Gastrocnemius medialis (tissue), 4 donors: ENCODE data around the gene SUOX. TPM values are rescaled to one million over a fixed set of nuclear protein-coding genes. Genes with fewer than 3 reads are reported as not detected.
"Not testable (repeated sequence)": the region's sequence is repeated elsewhere in the genome, so short reads cannot be mapped to it uniquely, and the experiment has no call there.

Experiments used
- ATAC-seq, 2 donors: fragments of 150-250 bp; one replicate each; pipeline ENCODE4 v1.9.1; 2016
- DNase-seq, 2 donors: peaks; one replicate each; pipeline ENCODE4 v3.0.0-alpha.2; 2019
- H3K27ac ChIP-seq, 4 donors: fragments of 200-600 bp; sonication (generic); 1 replicate in 1 of 4; 2 replicates in 3 of 4; pipeline ENCODE4 v1.5.1; 2016 to 2018; ENCODE audit warnings: mild to moderate bottlenecking in 2 of 4, moderate library complexity in 1 of 4
- H3K27me3 ChIP-seq, 3 donors: fragments of 200-600 bp; sonication (generic) in 2 of 3; 1 replicate in 1 of 3; 2 replicates in 2 of 3; pipeline versions ENCODE4 v1.5.1 to v1.6.0; 2016 to 2019; ENCODE audit warnings: mild to moderate bottlenecking in 1 of 3, moderate library complexity in 1 of 3
- H3K36me3 ChIP-seq, 2 donors: fragments of 200-600 bp; sonication (generic) in 1 of 2; one replicate each; pipeline ENCODE4 v1.5.1; 2017 to 2018
- H3K4me1 ChIP-seq, 2 donors: fragments of 200-600 bp; sonication (generic) in 1 of 2; one replicate each; pipeline ENCODE4 v1.5.1; 2016 to 2017; ENCODE audit warnings: mild to moderate bottlenecking in 2 of 2
- H3K4me3 ChIP-seq, 4 donors: fragments of 200-600 bp; sonication (generic) in 3 of 4; 1 replicate in 1 of 4; 2 replicates in 3 of 4; pipeline ENCODE4 v1.5.1; 2016 to 2019; ENCODE audit warnings: mild to moderate bottlenecking in 2 of 4
- H3K9me3 ChIP-seq, 3 donors: fragments of 200-600 bp; sonication (generic) in 2 of 3; 1 replicate in 1 of 3; 2 replicates in 2 of 3; pipeline ENCODE4 v1.5.1; 2016 to 2019
- POLR2A ChIP-seq, 2 donors: fragments of 450-650 bp; IDR thresholded peaks; one replicate each; pipeline ENCODE4 v1.6.1; 2017; ENCODE audit warnings: antibody characterized with exemption in 2 of 2, mild to moderate bottlenecking in 2 of 2, moderate library complexity in 2 of 2
- in situ Hi-C, 4 donors: fragments of 200-750 bp; cut with MboI; loops; one replicate each; pipeline versions ENCODE4 v1.15.0 to v1.8.0; 2017; ENCODE audit warnings: low sequenced_read_pairs in 4 of 4
- intact Hi-C: fragments of 100-400 bp; cut with DNase I; formaldehyde crosslinking; loops from one replicate; pipeline ENCODE4 v1.15.1; 2023; ENCODE audit warnings: low total_unique reads
- total RNA-seq, 4 donors: library from RNA; depleted of rRNA; stranded (reverse); fragments of >200 nt; gene quantifications; one replicate each; pipeline versions ENCODE4 v1.1.0 to v1.2.3, GENCODE V29; 2016
- TF ChIP-seq, protein P1 (sequence below), 5 experiments: fragments of 450-650 bp in 3 of 5; fragments of 200-600 bp in 2 of 5; sonication (generic) in 2 of 5; IDR thresholded peaks in 4 of 5; conservative IDR thresholded peaks in 1 of 5; 1 replicate in 4 of 5; 2 replicates in 1 of 5; pipeline ENCODE4 v1.5.1; 2016 to 2019; ENCODE audit warnings: antibody characterized with exemption in 5 of 5, mild to moderate bottlenecking in 3 of 5, moderate library complexity in 3 of 5

Gene SUOX
- total RNA-seq, 4 donors from 2014 or later = 10.1 to 28.1 (median 18.9) TPM

DNA sequence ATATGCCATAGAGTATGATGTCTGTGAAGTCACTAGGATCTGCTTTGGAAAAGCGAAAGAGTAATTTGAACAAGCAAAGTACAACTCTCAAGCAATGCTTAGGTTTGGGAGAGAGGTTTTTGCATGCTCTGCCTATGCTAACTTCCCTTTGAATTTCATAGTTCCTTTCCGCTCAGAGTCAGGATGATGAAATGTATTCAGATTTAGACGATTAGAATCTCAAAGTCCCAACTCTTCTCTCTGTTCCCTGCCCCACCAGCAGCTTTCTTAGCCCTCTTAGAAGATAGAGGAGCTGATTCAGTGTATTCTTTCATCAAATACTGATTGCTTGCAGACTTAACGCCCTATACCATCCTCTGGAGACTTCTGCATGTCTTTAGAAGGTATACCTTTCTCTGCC is 11.7 kb upstream of the SUOX start:
- Histone ChIP-seq H3K9me3 (no peaks in the 10 kb centered on the region), H3K4me3 (no peak overlapping the region), H3K4me1 (no peaks in the 10 kb centered on the region), H3K36me3 (peaks cover 0 to 73% of the 10 kb centered on the region in 2 donors), H3K27ac (no peak overlapping the region), H3K27me3 (no peaks in the 10 kb centered on the region)
- intact Hi-C loops = no loop called here
- TF ChIP-seq, protein P1, sequence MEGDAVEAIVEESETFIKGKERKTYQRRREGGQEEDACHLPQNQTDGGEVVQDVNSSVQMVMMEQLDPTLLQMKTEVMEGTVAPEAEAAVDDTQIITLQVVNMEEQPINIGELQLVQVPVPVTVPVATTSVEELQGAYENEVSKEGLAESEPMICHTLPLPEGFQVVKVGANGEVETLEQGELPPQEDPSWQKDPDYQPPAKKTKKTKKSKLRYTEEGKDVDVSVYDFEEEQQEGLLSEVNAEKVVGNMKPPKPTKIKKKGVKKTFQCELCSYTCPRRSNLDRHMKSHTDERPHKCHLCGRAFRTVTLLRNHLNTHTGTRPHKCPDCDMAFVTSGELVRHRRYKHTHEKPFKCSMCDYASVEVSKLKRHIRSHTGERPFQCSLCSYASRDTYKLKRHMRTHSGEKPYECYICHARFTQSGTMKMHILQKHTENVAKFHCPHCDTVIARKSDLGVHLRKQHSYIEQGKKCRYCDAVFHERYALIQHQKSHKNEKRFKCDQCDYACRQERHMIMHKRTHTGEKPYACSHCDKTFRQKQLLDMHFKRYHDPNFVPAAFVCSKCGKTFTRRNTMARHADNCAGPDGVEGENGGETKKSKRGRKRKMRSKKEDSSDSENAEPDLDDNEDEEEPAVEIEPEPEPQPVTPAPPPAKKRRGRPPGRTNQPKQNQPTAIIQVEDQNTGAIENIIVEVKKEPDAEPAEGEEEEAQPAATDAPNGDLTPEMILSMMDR (IDR thresholded peaks at IDR 0.05 in 4 of 5, conservative IDR thresholded peaks at IDR 0.05 in 1 of 5) = no peak
- TF ChIP-seq POLR2A (IDR thresholded peaks at IDR 0.05) = no peak
- ATAC-seq (no peak), DNase-seq (no peak)
- in situ Hi-C loops = no loop called here

DNA sequence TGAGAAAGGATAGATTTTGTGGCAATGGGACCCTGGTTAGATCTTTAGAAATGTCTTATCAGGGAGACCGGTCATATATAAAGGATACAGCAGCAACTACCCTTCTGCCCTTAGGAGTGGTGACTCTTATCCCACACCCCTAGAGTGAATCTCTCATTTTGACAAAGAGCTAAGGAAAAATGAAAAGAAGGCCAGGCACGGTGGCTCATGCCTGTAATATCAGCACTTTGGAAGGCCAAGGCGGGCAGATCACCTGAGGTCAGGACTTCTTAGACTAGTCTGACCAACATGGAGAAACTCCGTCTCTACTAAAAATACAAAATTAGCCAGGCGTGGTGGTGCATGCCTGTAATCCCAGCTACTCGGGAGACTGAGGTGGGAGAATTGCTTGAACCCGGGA is 11.1 kb upstream of the SUOX start:
- H3K4me1 ChIP-seq, in situ Hi-C loops, H3K4me3 ChIP-seq, ATAC-seq, intact Hi-C loops, H3K27ac ChIP-seq, DNase-seq, H3K9me3 ChIP-seq, H3K27me3 ChIP-seq: not testable (repeated sequence)
- peaks cover 5 to 73% of the 10 kb centered on the region in 2 donors for H3K36me3 ChIP-seq

DNA sequence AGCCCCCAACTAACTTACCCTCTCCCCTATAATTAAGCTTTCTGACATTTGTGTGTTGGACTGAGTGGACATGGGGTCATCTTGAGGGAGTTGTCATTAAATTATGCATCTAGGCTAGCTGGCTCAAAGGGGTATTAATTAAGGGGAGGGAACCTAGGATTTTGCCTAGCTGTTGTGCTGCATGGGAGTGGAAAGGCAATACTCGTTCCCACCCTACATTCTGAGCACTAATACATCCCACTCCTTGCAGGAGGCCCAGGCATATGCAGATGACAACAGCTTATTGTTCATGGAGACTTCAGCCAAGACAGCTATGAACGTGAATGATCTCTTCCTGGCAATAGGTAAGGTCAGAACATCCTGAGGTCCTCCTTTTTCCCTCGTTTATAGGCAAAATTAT is 6.0 kb upstream of the SUOX start:
- TF ChIP-seq, protein P1 (IDR thresholded peaks at IDR 0.05 in 4 of 5, conservative IDR thresholded peaks at IDR 0.05 in 1 of 5) = no peak
- Histone ChIP-seq H3K27ac (no peak overlapping the region), H3K36me3 (peaks cover 13 to 87% of the 10 kb centered on the region in 2 donors), H3K9me3 (no peaks in the 10 kb centered on the region), H3K27me3 (no peaks in the 10 kb centered on the region), H3K4me3 (no peak overlapping the region), H3K4me1 (no peaks in the 10 kb centered on the region)
- in situ Hi-C loops (no loop called here), intact Hi-C loops (no loop called here)
- ATAC-seq (no peak), DNase-seq (no peak)

DNA sequence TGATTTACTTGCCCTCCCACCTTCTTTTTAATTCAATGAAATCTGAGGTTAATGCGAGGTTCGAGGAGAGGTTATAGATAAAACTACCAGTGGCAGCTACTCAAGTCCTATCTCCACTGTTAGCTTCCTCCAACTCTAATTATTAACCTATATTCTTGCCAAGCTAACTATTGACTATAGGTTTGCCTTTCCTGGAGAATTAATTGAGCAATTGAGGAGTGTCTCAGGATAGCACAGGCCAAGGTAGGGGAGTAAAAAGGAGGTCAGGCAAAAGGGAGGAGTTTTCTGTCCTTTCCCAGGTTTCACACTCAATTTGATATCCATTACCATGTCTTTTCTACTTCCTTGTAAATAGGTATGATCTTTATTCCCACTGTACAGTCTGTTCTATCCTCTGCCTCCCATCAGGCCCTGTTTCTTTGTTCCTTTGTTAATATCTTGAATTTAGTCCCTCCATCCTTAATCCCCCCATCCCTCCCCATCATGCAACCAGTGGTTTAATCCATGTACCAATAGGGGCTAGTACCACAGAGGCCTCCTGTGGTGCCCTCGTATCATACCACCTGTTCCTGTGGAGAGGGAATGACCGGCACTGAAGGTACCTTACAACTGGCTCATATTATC is 3.7 kb upstream of the SUOX start:
- intact Hi-C loops = no loop called here
- peaks cover 13 to 66% of the 10 kb centered on the region in 2 donors for H3K36me3 ChIP-seq
- in situ Hi-C loops = no loop called here

DNA sequence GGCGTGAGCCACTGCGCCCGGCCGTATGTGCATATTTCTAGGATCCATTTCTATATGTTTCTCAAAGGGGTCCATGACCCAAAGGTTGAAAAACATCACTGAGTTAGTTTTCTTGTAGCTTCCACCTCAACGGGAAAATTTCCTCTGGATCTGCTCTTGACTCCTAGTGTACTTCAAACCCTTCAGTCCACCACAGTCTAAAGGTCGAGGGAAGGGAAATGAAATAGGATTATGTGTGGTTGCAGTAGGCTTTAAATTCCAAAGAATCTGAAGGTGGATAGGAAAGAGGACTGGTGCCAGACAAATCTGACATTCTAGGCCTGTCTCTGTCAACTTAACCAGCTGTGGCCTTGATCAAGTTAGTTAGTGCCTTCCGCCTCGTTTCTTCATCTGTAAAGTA is 1.7 kb upstream of the SUOX start:
- Histone ChIP-seq H3K27ac (no peak overlapping the region), H3K36me3 (peaks cover 13 to 47% of the 10 kb centered on the region in 2 donors)

More for the DNA sequence above, 3.7 kb upstream of the SUOX start:
- DNase-seq = no peak
- Histone ChIP-seq H3K27me3 (no peaks in the 10 kb centered on the region), H3K27ac (no peak overlapping the region), H3K4me3 (no peak overlapping the region), H3K4me1 (peaks cover 11 to 12% of the 10 kb centered on the region in 2 donors), H3K9me3 (no peaks in the 10 kb centered on the region)
- no peak for ATAC-seq
- no peak for TF ChIP-seq POLR2A (IDR thresholded peaks at IDR 0.05)
- TF ChIP-seq, protein P1 (IDR thresholded peaks at IDR 0.05 in 4 of 5, conservative IDR thresholded peaks at IDR 0.05 in 1 of 5) = no peak

More for the DNA sequence above, 1.7 kb upstream of the SUOX start:
- H3K27me3 ChIP-seq = no peaks in the 10 kb centered on the region
- no peaks in the 10 kb centered on the region for H3K9me3 ChIP-seq
- DNase-seq (no peak), ATAC-seq (no peak)
- intact Hi-C loops = loop anchor here (5.0 kb wide), 1 partner anchor 107 kb away; the partner anchor contains the start of gene PA2G4
- H3K4me3 ChIP-seq = no peak overlapping the region
- peaks cover 12 to 14% of the 10 kb centered on the region in 2 donors for H3K4me1 ChIP-seq
- TF ChIP-seq POLR2A (IDR thresholded peaks at IDR 0.05) = no peak
- TF ChIP-seq, protein P1 (IDR thresholded peaks at IDR 0.05 in 4 of 5, conservative IDR thresholded peaks at IDR 0.05 in 1 of 5) = no peak
- in situ Hi-C loops = loop anchor here in 1 of 4 donors (5.0 kb wide), 1 partner anchor 47 kb away; the partner anchor contains the start of gene RPS26
